ENCODE results near the gene PCP2. TPM values are rescaled to one million over a fixed set of nuclear protein-coding genes. Genes with fewer than 3 reads are reported as not detected.

The PCP2 gene
- total and polyA plus RNA-seq, 2 of the 13 experiments (the other 11 are each of a cell fraction or from before 2014, with no cell fraction given) = 0.62 TPM; not detected in 1

DNA sequence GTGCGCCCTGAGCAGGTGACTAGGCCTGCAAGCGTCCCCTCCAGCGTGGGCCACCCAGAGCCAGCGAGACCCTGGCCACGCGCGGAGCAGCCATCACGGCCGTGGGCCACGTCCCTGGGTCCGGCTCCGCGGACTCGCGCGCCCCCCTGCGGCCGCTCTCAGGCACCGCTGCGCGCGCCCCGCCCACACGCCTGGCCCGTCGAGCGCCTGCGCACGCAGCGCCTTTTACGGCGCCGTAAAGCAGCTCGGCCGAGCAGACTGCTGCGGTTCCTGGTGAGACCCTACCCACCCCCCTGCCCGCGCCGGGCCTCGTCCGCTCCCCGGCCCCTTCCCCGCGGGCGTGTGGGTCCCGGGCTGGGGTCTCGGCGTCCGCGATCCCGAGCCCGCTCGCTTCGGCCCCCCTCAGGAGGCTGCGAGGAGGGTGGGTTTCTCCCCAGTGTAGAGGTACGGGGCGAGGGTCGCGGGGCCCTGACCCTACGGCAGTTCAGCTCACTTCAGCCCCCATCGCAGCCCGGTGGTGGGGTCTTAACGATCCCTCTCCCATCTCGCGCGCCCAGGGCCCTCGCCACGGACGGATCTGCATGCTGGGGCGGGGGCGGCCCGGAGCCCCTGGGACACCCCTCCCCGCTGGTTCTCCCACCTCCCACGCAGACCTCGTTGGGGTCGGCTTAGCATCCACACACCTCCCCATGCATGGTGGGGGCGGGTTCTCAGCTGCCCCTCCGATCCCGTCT is 47.3 kb upstream of the PCP2 start, which contains the start of gene TRAPPC5 (continued):
- TF ChIP-seq, protein P1, sequence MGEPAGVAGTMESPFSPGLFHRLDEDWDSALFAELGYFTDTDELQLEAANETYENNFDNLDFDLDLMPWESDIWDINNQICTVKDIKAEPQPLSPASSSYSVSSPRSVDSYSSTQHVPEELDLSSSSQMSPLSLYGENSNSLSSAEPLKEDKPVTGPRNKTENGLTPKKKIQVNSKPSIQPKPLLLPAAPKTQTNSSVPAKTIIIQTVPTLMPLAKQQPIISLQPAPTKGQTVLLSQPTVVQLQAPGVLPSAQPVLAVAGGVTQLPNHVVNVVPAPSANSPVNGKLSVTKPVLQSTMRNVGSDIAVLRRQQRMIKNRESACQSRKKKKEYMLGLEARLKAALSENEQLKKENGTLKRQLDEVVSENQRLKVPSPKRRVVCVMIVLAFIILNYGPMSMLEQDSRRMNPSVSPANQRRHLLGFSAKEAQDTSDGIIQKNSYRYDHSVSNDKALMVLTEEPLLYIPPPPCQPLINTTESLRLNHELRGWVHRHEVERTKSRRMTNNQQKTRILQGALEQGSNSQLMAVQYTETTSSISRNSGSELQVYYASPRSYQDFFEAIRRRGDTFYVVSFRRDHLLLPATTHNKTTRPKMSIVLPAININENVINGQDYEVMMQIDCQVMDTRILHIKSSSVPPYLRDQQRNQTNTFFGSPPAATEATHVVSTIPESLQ (CRISPR knock-in tag; conservative IDR thresholded peaks at IDR 0.05) = no peak
- TF ChIP-seq AHR (CRISPR knock-in tag; IDR thresholded peaks at IDR 0.05) (no peak), SP2 (CRISPR knock-in tag; IDR thresholded peaks at IDR 0.05) (no peak), PHF8 (CRISPR knock-in tag; IDR thresholded peaks at IDR 0.05) (peak; percentile 92), HHEX (CRISPR knock-in tag; IDR thresholded peaks at IDR 0.05) (no peak), SATB2 (CRISPR knock-in tag; IDR thresholded peaks at IDR 0.05) (no peak), ZNF12 (CRISPR knock-in tag; IDR thresholded peaks at IDR 0.05) (no peak), NCOA2 (CRISPR knock-in tag; IDR thresholded peaks at IDR 0.05) (no peak; the same call in 1 of the 2 replicates), SMAD3 (CRISPR knock-in tag; IDR thresholded peaks at IDR 0.05) (no peak; the same call in 1 of the 2 replicates), CBX5 (CRISPR knock-in tag; IDR thresholded peaks at IDR 0.05; ENCODE audit: borderline replicate concordance) (no peak), PCBP2 (optimal IDR thresholded peaks at IDR 0.05; ENCODE audit: low read depth, low read length, poor library complexity, severe bottlenecking) (no peak), KLF16 (CRISPR knock-in tag; IDR thresholded peaks at IDR 0.05) (no peak), ZSCAN25 (CRISPR knock-in tag; IDR thresholded peaks at IDR 0.05) (peak; percentile 54; the same call in 1 of the 2 replicates), PHF21A (CRISPR knock-in tag; IDR thresholded peaks at IDR 0.05) (no peak), ZNF564 (CRISPR knock-in tag; IDR thresholded peaks at IDR 0.05) (no peak)
- TF ChIP-seq, protein P2, sequence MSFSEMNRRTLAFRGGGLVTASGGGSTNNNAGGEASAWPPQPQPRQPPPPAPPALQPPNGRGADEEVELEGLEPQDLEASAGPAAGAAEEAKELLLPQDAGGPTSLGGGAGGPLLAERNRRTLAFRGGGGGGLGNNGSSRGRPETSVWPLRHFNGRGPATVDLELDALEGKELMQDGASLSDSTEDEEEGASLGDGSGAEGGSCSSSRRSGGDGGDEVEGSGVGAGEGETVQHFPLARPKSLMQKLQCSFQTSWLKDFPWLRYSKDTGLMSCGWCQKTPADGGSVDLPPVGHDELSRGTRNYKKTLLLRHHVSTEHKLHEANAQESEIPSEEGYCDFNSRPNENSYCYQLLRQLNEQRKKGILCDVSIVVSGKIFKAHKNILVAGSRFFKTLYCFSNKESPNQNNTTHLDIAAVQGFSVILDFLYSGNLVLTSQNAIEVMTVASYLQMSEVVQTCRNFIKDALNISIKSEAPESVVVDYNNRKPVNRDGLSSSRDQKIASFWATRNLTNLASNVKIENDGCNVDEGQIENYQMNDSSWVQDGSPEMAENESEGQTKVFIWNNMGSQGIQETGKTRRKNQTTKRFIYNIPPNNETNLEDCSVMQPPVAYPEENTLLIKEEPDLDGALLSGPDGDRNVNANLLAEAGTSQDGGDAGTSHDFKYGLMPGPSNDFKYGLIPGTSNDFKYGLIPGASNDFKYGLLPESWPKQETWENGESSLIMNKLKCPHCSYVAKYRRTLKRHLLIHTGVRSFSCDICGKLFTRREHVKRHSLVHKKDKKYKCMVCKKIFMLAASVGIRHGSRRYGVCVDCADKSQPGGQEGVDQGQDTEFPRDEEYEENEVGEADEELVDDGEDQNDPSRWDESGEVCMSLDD (CRISPR knock-in tag; IDR thresholded peaks at IDR 0.05; ENCODE audit: borderline replicate concordance) = no peak
- TF ChIP-seq, protein P3, sequence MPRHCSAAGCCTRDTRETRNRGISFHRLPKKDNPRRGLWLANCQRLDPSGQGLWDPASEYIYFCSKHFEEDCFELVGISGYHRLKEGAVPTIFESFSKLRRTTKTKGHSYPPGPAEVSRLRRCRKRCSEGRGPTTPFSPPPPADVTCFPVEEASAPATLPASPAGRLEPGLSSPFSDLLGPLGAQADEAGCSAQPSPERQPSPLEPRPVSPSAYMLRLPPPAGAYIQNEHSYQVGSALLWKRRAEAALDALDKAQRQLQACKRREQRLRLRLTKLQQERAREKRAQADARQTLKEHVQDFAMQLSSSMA (CRISPR knock-in tag; IDR thresholded peaks at IDR 0.05) = 0 out of 2 replicates have a peak, but pooled peaks have one; percentile 15
- TF ChIP-seq, protein P4, sequence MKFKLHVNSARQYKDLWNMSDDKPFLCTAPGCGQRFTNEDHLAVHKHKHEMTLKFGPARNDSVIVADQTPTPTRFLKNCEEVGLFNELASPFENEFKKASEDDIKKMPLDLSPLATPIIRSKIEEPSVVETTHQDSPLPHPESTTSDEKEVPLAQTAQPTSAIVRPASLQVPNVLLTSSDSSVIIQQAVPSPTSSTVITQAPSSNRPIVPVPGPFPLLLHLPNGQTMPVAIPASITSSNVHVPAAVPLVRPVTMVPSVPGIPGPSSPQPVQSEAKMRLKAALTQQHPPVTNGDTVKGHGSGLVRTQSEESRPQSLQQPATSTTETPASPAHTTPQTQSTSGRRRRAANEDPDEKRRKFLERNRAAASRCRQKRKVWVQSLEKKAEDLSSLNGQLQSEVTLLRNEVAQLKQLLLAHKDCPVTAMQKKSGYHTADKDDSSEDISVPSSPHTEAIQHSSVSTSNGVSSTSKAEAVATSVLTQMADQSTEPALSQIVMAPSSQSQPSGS (CRISPR knock-in tag; IDR thresholded peaks at IDR 0.05) = no peak
- TF ChIP-seq, protein P5, sequence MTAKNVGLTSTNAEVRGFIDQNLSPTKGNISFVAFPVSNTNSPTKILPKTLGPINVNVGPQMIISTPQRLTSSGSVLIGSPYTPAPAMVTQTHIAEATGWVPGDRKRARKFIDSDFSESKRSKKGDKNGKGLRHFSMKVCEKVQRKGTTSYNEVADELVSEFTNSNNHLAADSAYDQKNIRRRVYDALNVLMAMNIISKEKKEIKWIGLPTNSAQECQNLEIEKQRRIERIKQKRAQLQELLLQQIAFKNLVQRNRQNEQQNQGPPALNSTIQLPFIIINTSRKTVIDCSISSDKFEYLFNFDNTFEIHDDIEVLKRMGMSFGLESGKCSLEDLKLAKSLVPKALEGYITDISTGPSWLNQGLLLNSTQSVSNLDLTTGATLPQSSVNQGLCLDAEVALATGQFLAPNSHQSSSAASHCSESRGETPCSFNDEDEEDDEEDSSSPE (CRISPR knock-in tag; IDR thresholded peaks at IDR 0.05) = 0 out of 2 replicates have a peak, but pooled peaks have one; percentile 31
- TF ChIP-seq, protein P6, sequence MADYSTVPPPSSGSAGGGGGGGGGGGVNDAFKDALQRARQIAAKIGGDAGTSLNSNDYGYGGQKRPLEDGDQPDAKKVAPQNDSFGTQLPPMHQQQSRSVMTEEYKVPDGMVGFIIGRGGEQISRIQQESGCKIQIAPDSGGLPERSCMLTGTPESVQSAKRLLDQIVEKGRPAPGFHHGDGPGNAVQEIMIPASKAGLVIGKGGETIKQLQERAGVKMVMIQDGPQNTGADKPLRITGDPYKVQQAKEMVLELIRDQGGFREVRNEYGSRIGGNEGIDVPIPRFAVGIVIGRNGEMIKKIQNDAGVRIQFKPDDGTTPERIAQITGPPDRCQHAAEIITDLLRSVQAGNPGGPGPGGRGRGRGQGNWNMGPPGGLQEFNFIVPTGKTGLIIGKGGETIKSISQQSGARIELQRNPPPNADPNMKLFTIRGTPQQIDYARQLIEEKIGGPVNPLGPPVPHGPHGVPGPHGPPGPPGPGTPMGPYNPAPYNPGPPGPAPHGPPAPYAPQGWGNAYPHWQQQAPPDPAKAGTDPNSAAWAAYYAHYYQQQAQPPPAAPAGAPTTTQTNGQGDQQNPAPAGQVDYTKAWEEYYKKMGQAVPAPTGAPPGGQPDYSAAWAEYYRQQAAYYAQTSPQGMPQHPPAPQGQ (CRISPR knock-in tag; IDR thresholded peaks at IDR 0.05; ENCODE audit: borderline replicate concordance) = no peak
